GM21786 (cell line): Measurements from ENCODE around the gene DENND6B.
A peak's percentile ranks its signal among the peaks of the same experiment; 100 is the strongest.

Experiments
- ATAC-seq: cut with Tn5 transposase; IDR thresholded peaks from one replicate; pipeline ENCODE4 v1.9.1; 2021; ENCODE audit not compliant: unreplicated experiment

DENND6B gene

DNA sequence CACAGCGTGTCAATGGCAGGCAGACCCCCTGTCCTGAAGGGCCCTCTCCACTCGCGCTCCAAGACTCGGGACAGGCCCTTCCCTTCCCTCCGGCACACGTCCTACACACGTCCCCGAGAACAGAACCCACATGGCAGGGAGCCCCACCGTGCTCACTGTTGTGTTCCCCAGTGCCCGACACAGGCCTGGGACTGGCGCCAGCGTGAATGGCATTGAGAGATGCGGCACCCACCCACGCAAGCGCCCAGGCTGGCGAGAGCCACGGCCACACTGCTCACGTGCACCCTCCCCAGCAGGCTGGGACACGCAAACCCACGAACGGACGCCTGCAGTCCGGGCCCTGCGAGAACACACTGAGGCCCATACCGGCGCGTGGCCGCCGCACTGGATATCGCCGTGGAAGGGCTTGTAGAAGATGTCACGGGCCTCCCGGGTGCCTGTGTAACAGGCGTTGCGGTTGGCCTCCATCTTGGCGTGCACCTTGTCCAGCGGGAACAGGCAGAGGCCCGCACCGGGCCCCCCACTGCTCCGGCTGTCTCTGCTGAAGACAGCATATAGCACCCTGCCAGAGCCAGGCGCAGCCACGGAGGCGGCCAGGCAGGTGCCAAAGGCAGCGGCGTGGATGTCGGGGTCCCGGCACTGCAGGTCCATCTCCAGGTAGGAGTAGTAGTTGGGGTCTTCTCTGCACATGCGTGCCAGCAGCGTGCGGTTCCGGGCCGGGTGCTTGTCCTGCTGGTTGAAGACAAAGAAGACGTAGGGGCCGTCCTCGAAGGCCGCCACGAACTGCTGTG, 37.5 kb downstream of the DENND6B start:
- no peak for ATAC-seq

DNA sequence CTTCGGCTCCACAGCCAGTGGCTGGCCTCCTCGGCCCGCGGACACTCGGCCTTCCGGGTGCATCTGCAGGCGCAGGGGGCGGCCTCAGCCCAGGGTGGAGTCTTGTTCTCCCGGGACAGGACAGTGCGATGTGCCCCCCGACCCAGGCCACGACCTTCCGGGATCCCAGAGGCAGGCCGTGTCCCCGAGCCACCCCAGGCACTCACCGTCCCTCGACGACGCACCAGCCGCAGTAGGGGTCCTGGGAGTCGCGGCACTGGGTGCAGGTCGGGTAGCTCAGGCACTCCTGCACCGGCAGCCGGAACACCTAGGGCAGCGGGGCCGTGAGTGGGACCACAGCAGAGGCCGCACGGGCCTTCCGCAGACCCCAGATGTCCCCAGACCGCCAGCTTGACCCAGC, 39.1 kb downstream of the DENND6B start:
- ATAC-seq = no peak

DNA sequence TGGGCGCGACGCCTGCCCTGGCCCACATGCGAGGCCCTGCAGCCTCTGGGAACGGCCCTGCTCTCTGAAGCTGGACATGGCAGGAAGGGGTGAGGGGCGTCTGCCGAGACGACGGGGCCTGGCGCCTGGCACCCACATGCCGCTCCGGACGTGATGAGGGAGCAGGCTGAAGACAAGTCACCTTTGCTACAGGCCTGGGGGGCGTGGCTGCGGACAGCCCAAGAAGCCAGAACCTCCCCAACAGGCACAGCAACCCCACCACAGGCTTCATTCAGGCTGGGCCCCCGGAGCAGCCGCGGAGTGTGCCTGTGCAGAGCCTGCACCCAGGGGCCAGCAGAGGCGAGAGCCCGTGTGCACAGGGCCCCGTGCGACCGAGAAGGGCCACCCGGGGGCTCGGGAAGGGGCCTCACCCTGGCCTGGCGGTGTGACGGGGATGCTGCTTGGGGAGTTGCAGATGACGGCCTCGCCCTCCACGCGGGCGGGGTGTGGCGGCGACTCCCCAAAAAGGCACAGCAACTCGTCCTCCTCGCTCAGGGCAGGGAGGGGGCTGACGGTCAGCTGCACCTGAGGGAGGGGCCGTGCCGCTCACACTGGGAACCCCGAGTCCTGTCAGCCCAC, 40.0 kb downstream of the DENND6B start:
- no peak for ATAC-seq

DNA sequence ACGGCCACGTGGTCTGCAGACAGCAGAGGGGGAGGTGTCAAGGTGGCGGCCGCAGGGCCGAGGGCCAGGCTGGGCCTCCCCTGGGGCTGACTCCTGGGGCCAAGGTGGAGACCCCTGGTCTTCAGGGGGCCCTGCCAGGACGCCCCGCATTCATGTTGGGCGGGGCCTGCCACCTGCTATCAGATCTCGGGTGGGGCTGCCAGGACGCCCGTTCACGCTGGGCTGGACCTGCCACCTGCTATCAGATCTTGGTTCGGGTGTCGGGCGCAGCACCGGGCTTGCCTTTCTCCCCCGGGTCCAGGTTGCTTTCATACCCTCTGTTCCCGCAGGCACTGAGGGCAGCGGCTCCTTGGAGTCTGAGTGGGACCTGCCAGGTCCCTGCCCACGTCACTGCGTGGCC, 40.5 kb downstream of the DENND6B start:
- ATAC-seq = no peak

DNA sequence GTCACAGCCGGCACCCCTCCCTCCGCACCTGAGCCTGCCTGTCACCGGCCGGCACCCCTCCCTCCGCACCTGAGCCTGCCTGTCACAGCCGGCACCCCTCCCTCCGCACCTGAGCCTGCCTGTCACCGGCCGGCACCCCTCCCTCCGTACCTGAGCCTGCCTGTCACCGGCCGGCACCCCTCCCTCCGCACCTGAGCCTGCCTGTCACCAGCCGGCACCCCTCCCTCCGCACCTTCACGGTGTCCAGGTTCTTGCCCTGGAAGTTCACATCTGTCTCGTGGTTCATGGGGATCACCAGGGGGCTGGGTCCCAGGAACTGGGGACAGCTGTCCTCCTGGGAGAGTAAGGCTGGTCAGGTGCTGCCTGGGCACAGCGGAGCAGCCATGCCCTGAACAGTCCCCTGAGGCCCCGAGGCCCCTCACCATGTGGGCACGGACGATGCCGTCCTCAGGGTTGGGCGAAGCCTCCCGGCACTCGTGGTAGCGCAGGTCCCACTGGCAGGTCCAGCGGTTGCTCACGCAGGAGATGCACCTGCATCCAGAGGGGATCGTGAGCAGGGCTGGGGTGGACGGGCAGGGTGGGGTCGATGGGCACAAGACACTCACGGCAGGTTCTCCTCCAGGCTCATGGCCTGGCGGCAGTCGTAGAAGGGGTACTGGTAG, 41.1 kb downstream of the DENND6B start:
- ATAC-seq = no peak

DNA sequence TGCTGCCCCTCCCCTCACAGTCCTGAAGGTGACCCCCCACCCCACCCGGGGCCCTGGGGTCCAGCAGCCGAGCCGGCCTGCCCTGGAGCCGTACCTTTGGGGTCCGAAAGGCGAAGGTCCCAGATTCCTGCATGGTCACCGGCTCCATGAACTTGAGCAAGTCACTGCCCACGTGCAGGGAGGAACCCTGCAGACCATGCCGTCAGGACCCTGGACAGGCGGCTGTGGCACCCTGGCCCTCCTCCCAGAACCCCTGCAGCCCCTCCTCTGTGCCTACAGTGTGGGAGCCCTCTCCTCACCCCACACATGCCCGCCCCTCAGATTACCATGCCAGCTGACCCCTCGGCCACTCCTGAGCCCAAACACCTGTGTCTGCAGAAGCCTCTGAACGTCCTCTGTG, 42.3 kb downstream of the DENND6B start:
- ATAC-seq = no peak

DNA sequence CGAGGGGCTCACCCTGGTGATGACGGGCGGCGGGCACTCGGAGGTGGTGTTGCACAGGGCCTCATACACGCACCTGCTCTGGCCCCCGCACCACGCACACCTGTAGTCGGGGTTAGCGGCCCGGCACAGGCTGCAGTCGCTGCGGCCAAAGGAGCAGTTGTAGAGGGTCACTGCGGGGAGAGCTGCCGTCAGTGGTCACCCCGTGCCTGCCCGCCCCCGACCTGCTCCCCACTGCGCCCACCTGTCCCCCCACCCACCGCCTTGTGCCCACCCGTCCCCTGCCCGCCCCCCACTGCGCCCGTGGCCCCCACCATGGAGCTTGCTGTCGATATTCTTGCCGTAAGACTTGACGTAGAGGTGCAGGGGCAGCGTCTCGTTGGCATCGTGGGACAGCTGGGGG, 43.0 kb downstream of the DENND6B start:
- ATAC-seq = no peak

DNA sequence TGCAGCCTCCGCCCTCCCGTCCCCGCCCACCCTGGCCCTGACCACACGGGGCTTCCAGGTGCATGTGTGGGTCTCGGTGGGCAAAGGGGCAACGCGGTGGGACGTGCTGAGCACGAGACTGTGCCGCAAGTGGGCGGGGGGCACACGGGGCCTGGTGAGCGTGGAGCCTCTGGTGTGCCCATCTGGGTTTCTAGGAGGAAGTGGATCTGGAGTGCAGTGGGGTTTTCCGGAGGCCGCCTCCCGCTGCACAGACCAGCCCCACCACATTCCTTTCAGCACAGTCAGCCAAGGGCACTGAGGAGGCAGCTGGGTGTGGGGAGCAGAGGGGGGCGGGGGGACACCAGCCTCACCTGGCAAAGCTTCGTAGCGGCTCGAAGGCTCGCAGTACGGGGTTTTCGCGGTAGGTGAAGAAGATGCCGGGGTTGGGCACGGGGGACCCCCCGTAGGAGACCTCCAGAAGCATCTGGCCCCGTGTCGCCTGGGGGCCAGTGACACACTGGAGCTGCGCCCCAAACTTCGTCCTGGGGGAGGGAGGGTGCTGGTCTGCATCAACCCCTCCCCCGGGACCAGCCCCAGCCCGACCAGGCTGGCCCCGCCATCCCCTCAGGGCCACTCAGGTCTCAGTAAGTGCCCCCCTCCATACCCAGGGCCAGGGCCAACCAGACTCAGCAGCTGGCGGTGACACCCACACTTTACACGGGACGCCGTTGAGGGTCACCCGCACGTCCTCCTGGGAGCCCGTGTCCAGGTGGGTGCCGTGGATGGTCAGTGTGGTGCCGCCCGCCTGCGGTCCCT, 44.3 kb downstream of the DENND6B start:
- ATAC-seq = no peak

DNA sequence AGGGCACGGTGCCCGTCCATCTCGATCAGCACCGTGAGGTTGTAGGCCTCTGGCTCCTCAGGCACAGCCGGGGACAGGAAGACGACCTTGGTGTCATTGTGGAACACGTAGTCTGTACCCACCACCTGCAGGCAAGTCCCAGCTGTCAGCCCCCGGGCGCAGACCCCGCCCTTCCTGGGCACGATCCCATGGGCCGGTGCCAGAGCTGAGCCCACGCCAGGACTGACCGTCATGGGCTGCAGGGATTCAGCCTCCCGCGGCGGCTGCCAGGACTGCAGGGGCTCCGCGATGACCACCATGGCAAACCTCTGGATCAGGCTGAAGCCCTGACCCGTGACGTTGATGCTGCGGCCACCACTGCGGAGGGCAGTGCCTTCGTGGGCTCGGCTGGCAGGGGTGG, 44.9 kb downstream of the DENND6B start:
- ATAC-seq = no peak

DNA sequence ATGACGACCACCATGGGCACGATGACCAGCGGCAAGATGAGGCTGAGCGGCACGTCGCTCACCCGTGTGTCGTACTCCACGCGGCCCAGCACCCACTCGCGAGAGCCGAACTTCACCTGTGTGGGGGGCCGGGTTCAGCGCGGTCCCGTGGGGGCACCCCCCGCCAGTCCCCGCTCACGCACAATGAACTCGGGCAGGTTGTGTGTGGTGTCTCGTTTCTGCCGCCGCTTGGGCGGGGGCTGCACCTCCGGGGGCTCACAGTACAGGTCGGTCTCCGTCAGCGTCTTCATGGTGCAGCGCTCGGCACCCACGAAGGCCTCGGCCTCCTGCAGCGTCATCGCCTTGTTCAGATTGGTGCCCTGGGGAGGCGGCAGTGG, 45.4 kb downstream of the DENND6B start:
- ATAC-seq = no peak

DNA sequence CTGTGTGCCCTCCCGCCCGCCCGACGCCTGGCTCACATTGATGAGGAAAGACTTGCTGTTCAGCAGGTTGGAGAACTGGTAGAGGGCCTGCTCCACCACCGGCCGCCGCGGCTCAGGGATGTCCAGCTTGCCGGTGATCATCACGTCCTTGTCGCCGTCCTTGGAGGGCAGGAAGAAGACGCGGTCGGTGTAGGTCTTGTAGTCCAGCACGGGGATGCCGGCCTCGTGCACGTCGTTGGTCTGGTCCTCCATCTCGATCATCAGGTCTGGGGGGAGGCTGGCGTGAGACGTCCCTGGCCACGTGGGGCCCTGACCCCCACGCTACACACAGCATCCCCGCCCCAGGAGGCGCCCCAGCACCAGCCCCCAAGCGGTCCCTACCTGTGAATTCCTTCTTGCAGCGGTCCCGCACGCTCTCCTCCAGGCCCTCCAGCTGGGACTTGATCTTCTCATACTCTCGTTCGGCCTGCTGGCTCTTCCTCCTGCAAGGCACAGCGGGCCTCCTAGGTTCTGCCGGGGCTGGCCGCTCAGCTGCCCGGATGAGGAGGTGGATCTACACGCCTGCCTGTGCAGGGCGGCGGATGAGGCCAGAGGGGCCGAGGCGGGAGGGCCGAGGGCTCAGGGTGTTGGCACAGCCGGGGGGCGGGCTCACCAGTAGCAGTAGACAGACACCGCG, 46.0 kb downstream of the DENND6B start:
- no peak for ATAC-seq

DNA sequence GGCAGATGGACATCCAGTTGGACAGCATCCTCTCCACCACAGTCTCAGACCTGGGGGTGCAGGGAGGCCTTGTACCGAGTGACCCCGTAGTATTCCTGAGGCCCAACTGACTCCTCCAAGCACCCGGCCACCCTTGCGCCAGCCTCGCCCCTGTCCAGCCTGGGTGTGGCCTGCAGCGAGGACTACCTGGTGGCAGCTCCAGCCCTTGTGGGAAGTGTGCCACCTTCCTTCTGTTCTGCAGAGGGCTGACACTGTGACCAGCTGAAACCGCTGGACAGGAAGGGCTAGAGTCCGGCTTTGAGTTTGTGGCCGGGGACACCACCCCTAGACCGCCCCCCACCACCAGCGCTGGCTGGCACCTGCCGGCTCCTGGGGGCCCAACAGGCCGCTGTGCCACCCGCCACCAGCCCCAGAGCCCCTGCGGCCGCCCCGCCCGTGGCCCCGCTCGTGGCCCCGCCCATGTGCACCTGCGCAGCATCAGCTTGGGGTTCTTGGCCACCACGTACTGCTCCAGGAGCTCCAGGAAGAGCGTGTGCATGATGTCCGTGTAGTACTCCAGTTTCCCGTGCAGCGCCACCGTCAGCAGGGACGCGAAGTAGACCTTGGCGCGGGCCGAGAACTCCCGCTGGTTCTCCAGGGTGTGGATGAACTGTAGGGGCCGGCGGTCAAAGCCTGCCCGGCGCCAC, 46.6 kb downstream of the DENND6B start:
- no peak for ATAC-seq

DNA sequence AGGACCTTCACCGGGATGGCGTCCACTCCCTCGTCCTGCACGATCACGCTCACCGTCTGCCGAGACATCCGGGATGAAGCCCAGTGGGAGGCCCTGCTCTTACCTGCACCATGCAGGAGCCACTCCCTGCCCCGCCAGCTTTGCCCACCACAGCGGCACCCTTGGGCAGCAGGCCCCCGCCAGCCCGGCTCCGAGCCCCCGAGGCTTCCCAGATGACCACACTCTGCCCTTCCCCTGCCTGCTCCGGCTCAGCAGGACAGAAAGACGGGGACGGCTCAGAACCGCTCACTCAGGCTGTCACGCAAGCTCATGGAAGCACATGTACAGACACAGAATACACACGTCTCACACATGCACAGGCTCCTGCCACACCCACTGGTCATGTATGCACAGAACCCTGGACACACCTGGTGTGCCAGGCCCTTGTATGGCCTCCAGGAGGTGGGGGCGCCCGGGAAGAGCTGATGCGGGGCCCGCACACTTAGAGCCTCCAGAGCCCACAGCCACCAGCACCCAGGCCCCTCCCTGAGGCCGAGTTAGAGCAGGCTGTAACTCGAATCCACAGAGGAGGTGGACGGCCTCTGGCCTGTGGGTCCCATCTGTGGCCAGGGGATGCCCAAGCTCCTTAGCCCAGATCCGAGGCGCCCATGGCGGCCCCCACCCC, 47.7 kb downstream of the DENND6B start:
- ATAC-seq = no peak

DNA sequence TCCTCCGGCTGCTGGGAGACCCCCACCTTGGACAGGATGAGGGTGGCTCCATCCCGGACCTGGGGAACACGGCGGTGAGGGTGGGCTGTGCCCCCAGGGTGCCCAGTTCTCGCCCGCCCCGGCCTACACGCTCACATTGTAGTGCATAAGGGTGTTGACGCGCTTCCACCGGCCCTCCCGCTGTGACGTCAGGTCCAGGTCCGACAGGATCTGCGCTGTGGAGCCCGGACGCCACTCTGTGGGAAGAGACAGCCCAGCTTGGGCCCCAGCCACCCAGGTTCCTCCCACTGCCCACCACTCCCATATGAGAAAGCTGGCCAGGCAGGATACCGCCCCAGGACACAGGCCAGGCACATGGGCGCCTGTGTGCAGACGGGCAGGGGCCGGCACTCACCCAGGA, 48.4 kb downstream of the DENND6B start:
- no peak for ATAC-seq

DNA sequence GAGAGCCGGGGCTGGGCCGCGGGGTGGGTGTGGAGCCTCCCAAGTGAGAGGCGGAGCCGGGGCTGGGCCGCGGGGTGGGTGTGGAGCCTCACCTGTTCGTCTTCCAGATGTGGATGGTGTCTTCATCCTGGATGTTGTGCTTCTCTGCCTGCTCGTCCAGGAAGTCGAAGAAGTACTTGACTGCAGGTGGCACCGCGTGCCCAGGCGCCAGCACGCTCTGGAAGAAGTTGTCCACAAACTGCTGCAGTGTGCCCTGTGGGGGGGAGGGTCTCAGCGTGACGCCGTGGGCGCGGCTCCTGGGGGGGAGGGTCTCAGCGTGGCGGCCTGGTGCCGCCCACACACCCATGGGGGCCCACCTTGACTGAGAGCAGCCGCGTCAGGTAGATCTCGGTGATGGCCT, 49.1 kb downstream of the DENND6B start:
- no peak for ATAC-seq

DNA sequence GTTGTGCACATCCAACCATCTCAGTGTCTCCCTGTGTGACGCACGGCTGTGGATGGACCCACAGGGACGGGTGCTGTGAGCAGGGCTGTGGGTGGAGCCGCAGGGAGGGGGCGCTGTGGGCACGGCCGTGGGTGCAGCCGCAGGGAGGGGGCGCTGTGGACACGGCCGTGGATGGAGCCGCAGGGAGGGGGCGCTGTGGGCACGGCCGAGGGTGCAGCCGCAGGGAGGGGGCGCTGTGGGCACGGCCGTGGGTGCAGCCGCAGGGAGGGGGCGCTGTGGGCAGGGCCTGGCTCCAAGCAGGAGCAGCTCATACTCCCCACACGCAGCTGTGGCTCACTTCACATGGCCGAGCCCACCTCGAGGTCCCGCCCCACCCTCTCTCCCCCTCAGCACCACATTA, 50.7 kb downstream of the DENND6B start:
- ATAC-seq = peak; percentile 69

DNA sequence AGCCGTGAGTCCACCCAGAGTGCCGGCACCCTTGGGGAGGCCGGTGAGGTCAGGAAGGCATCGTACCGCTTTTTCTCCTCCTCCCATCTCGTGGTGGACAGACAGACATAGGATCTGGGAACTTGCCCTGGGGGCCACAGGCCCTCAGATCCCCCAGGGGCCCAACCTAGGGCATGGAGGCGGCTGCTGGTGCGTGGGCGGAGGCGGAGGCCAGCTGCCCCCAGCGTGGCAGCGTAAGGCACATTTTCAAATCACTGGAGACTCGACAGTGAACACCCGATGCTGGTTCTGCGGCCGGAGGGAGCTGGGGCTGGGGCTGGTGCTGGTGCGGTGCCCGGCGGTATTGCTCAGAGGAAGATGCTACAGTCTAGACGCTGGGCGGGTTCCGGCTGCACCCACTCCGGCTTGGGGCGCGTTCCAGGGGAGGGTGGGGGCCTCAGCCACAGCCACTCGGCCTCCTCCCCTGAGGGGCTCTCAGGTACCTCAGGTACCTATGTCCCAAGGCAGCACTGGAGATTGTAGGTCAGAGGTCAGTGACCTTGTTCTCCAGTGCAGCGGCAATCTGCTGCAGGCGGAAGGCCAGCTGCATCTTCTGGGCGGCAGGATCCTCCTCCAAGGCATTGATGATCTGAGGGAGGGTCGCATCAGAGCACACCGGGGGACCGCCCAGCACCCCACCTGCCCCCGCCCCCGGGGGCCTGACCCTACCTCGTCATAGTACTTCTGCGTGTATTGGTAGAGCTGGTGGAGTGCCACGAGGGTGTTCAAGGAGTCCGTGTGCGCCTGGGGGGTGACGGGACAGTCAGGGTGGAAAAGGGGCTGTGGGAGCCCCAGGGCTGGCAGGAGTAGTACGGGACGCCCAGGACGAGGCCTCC, 51.4 kb downstream of the DENND6B start:
- ATAC-seq = no peak

DNA sequence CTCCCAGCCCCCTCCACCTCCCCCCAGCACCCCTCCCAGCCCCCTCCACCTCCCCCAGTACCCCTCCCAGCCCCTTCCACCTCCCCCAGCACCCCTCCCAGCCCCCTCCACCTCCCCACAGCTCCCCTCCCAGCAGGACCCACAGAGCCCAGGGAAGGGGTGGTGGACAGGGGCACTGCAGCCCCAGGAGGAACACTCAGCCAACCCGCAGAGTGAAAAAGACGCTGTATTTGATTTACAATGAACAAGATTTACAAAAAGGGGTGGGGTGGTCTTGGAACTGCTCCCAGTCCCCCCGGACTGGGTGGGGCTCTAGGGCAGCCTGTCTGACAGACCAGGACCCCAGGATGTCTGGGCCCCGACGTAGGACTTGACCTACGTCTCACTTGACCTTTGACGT, 52.0 kb downstream of the DENND6B start:
- ATAC-seq = no peak

DNA sequence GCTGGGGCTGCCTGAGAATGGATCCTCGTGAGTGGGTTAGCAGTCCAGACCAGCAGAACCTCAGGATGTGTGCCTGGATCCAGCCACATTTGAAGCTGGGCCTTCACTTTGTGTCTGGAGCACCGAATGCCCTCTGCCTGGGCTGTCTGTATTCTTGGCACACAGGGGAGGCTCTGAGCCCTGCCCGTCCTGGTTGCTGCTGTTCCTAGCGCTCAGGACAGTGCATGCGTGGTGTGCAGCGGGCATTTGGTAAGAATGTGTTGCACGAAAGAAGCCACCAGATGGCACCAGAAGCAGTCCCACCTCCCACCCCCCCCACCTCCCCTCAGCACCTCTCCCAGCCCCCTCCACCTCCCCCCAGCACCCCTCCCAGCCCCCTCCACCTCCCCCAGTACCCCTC, 52.5 kb downstream of the DENND6B start:
- ATAC-seq = no peak
